HepG2 (cell line): ENCODE data around the gene DNAJB8. TPM values are rescaled to one million over a fixed set of nuclear protein-coding genes. Genes with fewer than 3 reads are reported as not detected.

ENCODE experiments used
- ELF4 ChIP-seq: sonication (generic); formaldehyde crosslinking; IDR thresholded peaks from 2 replicates; pipeline ENCODE4 v1.5.0; 2020; ENCODE audit warnings: missing genetic modification reagents, mild to moderate bottlenecking, moderate library complexity, borderline replicate concordance
- JUND ChIP-seq: sonication (generic); formaldehyde crosslinking; IDR thresholded peaks from 2 replicates; pipeline ENCODE4 v1.8.0; 2022; ENCODE audit warnings: mild to moderate bottlenecking, missing genetic modification reagents
- MAX ChIP-seq: IDR thresholded peaks from 2 replicates; pipeline ENCODE4 v1.6.1; 2012; ENCODE audit warnings: inconsistent platforms
- NFAT5 ChIP-seq: sonication (generic); formaldehyde crosslinking; IDR thresholded peaks from 2 replicates; pipeline ENCODE4 v1.4.0; 2020; ENCODE audit warnings: missing genetic modification reagents
- SAP130 ChIP-seq: IDR thresholded peaks from 2 replicates; pipeline ENCODE4 v1.6.1; 2016; ENCODE audit warnings: low read depth
- TOPORS ChIP-seq: sonication (generic); formaldehyde crosslinking; IDR thresholded peaks from 2 replicates; pipeline ENCODE4 v1.8.0; 2023; ENCODE audit warnings: mild to moderate bottlenecking, missing genetic modification reagents
- ZBTB49 ChIP-seq: sonication (generic); formaldehyde crosslinking; IDR thresholded peaks from 2 replicates; pipeline ENCODE4 v1.4.0; 2020; ENCODE audit warnings: missing genetic modification reagents, borderline replicate concordance
- ZNF33A ChIP-seq: sonication (generic); formaldehyde crosslinking; IDR thresholded peaks from 2 replicates; pipeline ENCODE4 v1.5.1; 2020; ENCODE audit warnings: missing genetic modification reagents, mild to moderate bottlenecking, moderate library complexity, borderline replicate concordance
- ZNF407 ChIP-seq: sonication (generic); formaldehyde crosslinking; IDR thresholded peaks from one replicate; pipeline ENCODE4 v1.5.1; 2020; ENCODE audit warnings: mild to moderate bottlenecking, missing genetic modification reagents; ENCODE audit errors: not compliant biosample characterization
- polyA plus RNA-seq, 8 experiments: library from polyadenylated mRNA; depleted of rRNA in 3 of 8; stranded (reverse) in 7 of 8; unstranded in 1 of 8; fragments of >200 nt; fragmentation: Illumina TruSeq in 4 of 8; extraction: Trizol in 4 of 8; gene quantifications; 2 replicates each; pipeline versions ENCODE4 v1.2.1 to v1.2.3, GENCODE V29; 2011 to 2016; ENCODE audit warnings: low read depth in 4 of 8, missing spikeins in 1 of 8, mixed read lengths in 1 of 8; ENCODE audit not compliant: insufficient read depth in 1 of 8
- total RNA-seq, 5 experiments: library from RNA; depleted of rRNA; stranded (reverse); fragments of >200 nt; fragmentation: Illumina TruSeq; extraction: Trizol; gene quantifications; 2 replicates each; pipeline ENCODE4 v1.2.3, GENCODE V29; 2016; ENCODE audit warnings: low read depth in 1 of 5

DNAJB8 gene
- total and polyA plus RNA-seq, 2 of the 13 experiments (the other 11 are each of a cell fraction or from before 2014, with no cell fraction given): not detected

- TF ChIP-seq ZNF407 (peak; percentile 22), MAX (peak; percentile 70), NFAT5 (peak; percentile 58; the same call in 1 of the 2 replicates), SAP130 (peak; percentile 67), ELF4 (no peak), JUND (no peak), ZBTB49 (CRISPR knock-in tag) (no peak), ZNF33A (CRISPR knock-in tag) (no peak), TOPORS (CRISPR knock-in tag) (0 out of 2 replicates have a peak, but pooled peaks have one; percentile 52)
Observed at GRCh38 chr3:128487813-128488635, 21.3 kb upstream of the DNAJB8 start (continued).
